Measurements from ENCODE around the gene EIF3B. TPM values are rescaled to one million over a fixed set of nuclear protein-coding genes. Genes with fewer than 3 reads are reported as not detected.
"Not testable (repeated sequence)": the region's sequence is repeated elsewhere in the genome, so short reads cannot be mapped to it uniquely, and the experiment has no call there.

Gene EIF3B
- total RNA-seq, 1 donor from 2014 or later: 120 TPM

DNA sequence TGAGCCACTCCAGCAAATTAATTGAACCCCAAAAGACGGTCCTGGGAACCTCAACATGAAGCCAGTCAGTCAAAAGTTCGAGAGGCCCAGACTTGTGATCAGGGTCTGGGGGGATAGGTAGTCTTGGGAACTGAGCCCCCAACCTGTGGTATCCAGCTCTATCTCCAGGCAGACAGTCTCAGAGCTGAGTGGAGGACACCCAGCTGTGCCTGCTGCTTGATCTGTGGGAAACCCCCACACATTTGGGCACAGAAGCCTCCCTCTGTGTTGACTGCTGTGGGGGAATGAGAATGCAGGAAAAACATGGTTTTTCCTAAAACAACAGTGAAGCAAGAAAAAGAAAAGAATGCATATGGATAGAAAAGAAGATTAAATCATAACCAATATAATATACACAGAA, 24.1 kb upstream of the EIF3B start:
- H3K4me1 Mint-ChIP-seq (ENCODE audit: low read depth): no peaks in the 10 kb centered on the region
- no peaks in the 10 kb centered on the region for H3K9me3 Mint-ChIP-seq (ENCODE audit: low read depth)
- H3K4me3 Mint-ChIP-seq (ENCODE audit: unreplicated experiment): no peak overlapping the region
- peaks cover 2% of the 10 kb centered on the region for H3K36me3 Mint-ChIP-seq (ENCODE audit: low read depth)
- no peak for DNase-seq (ENCODE audit: low spot score)
- H3K27ac Mint-ChIP-seq (ENCODE audit: unreplicated experiment): no peak overlapping the region
- TF ChIP-seq, protein P1, sequence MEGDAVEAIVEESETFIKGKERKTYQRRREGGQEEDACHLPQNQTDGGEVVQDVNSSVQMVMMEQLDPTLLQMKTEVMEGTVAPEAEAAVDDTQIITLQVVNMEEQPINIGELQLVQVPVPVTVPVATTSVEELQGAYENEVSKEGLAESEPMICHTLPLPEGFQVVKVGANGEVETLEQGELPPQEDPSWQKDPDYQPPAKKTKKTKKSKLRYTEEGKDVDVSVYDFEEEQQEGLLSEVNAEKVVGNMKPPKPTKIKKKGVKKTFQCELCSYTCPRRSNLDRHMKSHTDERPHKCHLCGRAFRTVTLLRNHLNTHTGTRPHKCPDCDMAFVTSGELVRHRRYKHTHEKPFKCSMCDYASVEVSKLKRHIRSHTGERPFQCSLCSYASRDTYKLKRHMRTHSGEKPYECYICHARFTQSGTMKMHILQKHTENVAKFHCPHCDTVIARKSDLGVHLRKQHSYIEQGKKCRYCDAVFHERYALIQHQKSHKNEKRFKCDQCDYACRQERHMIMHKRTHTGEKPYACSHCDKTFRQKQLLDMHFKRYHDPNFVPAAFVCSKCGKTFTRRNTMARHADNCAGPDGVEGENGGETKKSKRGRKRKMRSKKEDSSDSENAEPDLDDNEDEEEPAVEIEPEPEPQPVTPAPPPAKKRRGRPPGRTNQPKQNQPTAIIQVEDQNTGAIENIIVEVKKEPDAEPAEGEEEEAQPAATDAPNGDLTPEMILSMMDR (IDR thresholded peaks at IDR 0.05): no peak
- no peaks in the 10 kb centered on the region for H3K27me3 Mint-ChIP-seq (ENCODE audit: low read depth)

DNA sequence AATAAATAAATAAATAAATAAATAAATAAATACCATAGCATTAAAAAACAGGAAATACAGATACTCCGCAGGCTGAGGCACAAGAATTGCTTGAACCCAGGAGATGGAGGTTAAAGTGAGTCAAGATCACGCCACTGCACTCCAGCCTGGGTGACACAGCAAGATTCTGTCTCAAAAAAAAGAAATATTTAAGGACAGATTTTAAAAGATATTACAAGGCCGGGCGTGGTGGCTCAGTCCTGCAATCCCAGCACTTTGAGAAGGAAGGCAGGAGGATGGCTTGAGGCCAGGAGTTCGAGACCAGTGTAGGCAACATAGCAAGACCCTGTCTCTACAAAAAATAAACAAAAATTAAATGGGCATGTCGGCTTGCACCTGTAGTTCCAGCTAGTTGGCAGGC, 22.9 kb upstream of the EIF3B start:
- H3K9me3 Mint-ChIP-seq (ENCODE audit: low read depth): no peaks in the 10 kb centered on the region
- TF ChIP-seq, protein P1 (IDR thresholded peaks at IDR 0.05): no peak
- no peak for DNase-seq (ENCODE audit: low spot score)
- H3K36me3 Mint-ChIP-seq (ENCODE audit: low read depth): peaks cover 2% of the 10 kb centered on the region
- H3K27me3 Mint-ChIP-seq (ENCODE audit: low read depth): no peaks in the 10 kb centered on the region
- H3K4me3 Mint-ChIP-seq (ENCODE audit: unreplicated experiment): no peak overlapping the region
- no peaks in the 10 kb centered on the region for H3K4me1 Mint-ChIP-seq (ENCODE audit: low read depth)
- H3K27ac Mint-ChIP-seq (ENCODE audit: unreplicated experiment): no peak overlapping the region

DNA sequence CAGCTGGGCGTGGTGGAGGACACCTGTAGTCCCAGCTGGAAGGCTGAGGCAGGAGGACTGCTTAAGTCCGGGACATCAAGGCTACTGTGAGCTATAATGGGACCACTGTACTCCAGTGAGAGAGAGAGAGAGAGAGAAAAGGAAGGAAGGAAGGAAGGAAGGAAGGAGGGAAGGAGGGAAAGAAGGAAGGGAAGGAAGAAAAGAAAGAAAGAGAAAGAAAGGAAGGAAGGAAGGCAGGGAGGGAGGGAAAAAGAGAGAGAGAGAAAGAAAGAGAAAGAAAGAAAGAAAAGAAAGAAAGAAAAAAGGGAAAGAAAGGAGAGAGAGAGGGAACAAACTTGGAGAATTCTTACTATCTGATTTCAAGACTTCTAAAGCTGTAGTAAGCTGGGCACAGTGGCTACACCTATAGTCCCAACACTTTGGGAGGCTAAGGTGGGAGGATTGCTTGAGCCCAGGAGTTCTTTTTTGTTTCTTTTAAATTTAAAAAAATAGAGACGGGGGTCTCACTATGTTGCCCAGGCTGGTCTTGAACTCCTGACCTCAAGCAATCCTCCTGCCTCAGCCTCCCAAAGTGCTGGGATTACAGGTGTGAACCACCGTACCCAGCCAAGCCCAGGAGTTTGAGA, 21.9 kb upstream of the EIF3B start:
- H3K36me3 Mint-ChIP-seq (ENCODE audit: low read depth); H3K27me3 Mint-ChIP-seq (ENCODE audit: low read depth); H3K4me1 Mint-ChIP-seq (ENCODE audit: low read depth); DNase-seq (ENCODE audit: low spot score); H3K9me3 Mint-ChIP-seq (ENCODE audit: low read depth); H3K4me3 Mint-ChIP-seq (ENCODE audit: unreplicated experiment); H3K27ac Mint-ChIP-seq (ENCODE audit: unreplicated experiment): not testable (repeated sequence)

DNA sequence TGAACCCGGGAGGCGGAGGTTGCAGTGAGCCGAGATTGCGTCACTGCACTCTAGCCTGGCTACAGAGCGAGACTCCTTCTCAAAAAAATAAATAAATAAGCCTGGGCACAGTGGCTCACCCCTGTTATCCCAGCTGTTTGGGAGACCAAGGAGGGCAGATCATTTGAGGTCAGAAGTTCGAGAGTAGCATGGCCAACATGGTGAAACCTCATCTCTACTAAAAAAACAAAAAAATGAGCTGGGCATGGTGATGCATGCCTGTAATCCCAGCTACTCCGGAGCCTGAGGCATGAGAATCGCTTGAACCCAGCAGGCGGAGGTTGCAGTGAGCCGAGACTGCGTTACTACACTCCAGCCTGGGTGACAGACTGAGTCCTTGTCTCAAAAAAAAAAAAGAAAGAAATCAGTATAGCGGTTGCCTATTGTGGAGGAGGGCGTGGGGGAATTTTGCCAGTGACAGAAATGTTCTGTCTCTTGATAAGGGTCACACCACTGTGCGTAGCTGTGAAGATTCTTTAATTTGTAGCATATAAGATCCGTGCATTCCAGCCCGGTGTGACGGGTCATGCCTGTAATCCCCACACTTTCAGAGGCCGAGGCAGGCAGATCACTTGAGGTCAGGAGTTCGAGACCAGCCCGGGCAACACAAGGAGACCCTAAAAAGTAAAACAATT, 17.9 kb upstream of the EIF3B start:
- Mint-ChIP-seq H3K36me3 (ENCODE audit: low read depth) (peaks cover 2% of the 10 kb centered on the region), H3K27me3 (ENCODE audit: low read depth) (no peaks in the 10 kb centered on the region), H3K9me3 (ENCODE audit: low read depth) (no peaks in the 10 kb centered on the region), H3K27ac (ENCODE audit: unreplicated experiment) (no peak overlapping the region), H3K4me3 (ENCODE audit: unreplicated experiment) (no peak overlapping the region), H3K4me1 (ENCODE audit: low read depth) (no peaks in the 10 kb centered on the region)
- TF ChIP-seq, protein P1 (IDR thresholded peaks at IDR 0.05): no peak
- no peak for DNase-seq (ENCODE audit: low spot score)

DNA sequence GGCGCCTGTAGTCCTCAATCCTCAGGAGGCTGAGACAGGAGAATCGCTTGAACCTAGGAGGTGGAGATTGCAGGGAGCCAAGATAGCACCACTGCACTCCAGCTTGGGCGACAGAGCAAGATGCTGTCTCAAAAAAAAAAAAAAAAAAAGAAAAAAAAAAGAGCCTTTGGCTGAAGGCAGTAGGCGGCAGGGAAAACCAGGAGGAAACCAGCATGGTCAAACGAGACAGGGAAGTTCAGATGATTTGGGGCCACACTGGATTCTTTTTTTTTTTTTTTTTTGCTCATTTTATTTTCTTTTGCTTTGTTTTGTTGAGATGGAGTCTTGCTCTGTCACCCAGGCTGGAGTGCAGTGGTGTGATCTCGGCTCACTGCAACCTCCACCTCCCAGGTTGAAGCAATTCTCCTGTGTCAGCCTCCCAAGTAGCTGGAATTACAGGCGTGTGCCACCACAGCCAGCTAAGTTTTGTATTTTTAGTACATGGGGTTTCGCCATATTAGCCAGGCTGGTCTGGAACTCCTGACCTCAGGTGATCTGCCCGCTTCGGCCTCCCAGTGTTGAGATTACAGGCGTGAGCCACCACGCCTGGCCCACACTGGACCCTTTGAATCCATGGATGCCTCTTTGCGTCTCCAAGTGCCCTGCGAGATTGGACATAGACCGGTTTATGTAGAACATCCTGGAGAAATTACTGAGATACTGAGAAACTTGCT, 7.1 kb upstream of the EIF3B start:
- not testable (repeated sequence) for H3K4me1 Mint-ChIP-seq (ENCODE audit: low read depth); H3K36me3 Mint-ChIP-seq (ENCODE audit: low read depth); H3K27me3 Mint-ChIP-seq (ENCODE audit: low read depth); H3K9me3 Mint-ChIP-seq (ENCODE audit: low read depth); DNase-seq (ENCODE audit: low spot score); H3K4me3 Mint-ChIP-seq (ENCODE audit: unreplicated experiment)
- peak overlapping the region; percentile 88 for H3K27ac Mint-ChIP-seq (ENCODE audit: unreplicated experiment)

DNA sequence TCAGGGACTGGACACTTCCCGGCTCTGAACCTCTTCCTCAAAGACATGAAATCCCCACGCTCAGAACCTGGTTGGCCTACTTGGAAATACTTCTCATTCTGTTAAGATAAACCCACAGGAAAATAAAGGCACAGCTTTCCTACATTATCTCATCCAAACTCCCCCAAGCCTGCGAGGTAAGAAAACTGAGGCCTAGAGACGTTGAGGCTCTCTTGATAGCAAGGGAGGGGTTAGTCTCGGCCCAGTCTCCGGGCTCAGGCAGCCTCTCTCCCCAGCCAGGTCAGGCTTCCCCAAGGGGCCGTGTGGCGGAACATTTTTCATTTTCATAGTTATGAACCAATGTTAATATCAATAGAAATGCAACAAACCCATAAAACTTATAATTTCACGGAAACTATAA, 4.6 kb upstream of the EIF3B start:
- Mint-ChIP-seq H3K9me3 (ENCODE audit: low read depth) (no peaks in the 10 kb centered on the region), H3K27me3 (ENCODE audit: low read depth) (no peaks in the 10 kb centered on the region), H3K27ac (ENCODE audit: unreplicated experiment) (no peak overlapping the region), H3K36me3 (ENCODE audit: low read depth) (no peaks in the 10 kb centered on the region), H3K4me3 (ENCODE audit: unreplicated experiment) (no peak overlapping the region), H3K4me1 (ENCODE audit: low read depth) (peaks cover 18% of the 10 kb centered on the region)
- no peak for DNase-seq (ENCODE audit: low spot score)
- TF ChIP-seq, protein P1 (IDR thresholded peaks at IDR 0.05): no peak

Data from chondrocyte (in vitro differentiated cells).